Measurements from ENCODE around the gene SIAH3.

The SIAH3 gene

GRCh38 chr13:45742985-45743384, 108.6 kb downstream of the SIAH3 start:
- no peak for DNase-seq (ENCODE audit: low read depth)

GRCh38 chr13:45737571-45738017, 114.0 kb downstream of the SIAH3 start:
- no peak for DNase-seq (ENCODE audit: low read depth)

- no peak for DNase-seq (ENCODE audit: low read depth)
These were observed 118.2 kb downstream of the SIAH3 start for GRCh38 chr13:45733361-45733760.

GRCh38 chr13:45732916-45733315, 118.6 kb downstream of the SIAH3 start:
- DNase-seq (ENCODE audit: low read depth): no peak

GRCh38 chr13:45731455-45731854, 120.1 kb downstream of the SIAH3 start:
- DNase-seq (ENCODE audit: low read depth): no peak

- DNase-seq (ENCODE audit: low read depth): no peak
These were observed 122.8 kb downstream of the SIAH3 start for GRCh38 chr13:45728759-45729158.
